Activated CD4-positive, alpha-beta memory T cell treated with anti-CD3 and anti-CD28 coated beads for 36 hours (primary cell): ENCODE measurements around the gene UBE2D1. TPM values are rescaled to one million over a fixed set of nuclear protein-coding genes. Genes with fewer than 3 reads are reported as not detected.
A peak's percentile ranks its signal among the peaks of the same experiment; 100 is the strongest.

Source experiments
- CTCF ChIA-PET: fragments of 350-600 bp; sonication (Branson Sonifier 250); formaldehyde crosslinking; loops from one replicate; lab custom pipeline; 2021; ENCODE audit warnings: antibody characterized with exemption, inconsistent platforms; lab: Charles Lee
- POLR2A ChIA-PET: fragments of 350-600 bp; sonication (Branson Sonifier 250); formaldehyde crosslinking; loops from one replicate; lab custom pipeline; 2021; ENCODE audit warnings: antibody characterized with exemption; lab: Charles Lee
- DNase-seq: peaks from one replicate; pipeline ENCODE4 v3.0.0-alpha.2; 2020
- H3K27ac Mint-ChIP-seq: one replicate; pipeline ENCODE4 v1.8.0; 2021; ENCODE audit warnings: mixed read lengths
- H3K27me3 Mint-ChIP-seq: one replicate; pipeline ENCODE4 v1.8.0; 2021; ENCODE audit warnings: mixed read lengths
- H3K36me3 Mint-ChIP-seq: one replicate; pipeline ENCODE4 v1.8.0; 2021; ENCODE audit warnings: mixed read lengths
- H3K4me1 Mint-ChIP-seq: one replicate; pipeline ENCODE4 v1.8.0; 2021; ENCODE audit warnings: low read depth, mixed read lengths
- H3K4me3 Mint-ChIP-seq: one replicate; pipeline ENCODE4 v1.8.0; 2021; ENCODE audit warnings: mild to moderate bottlenecking, mixed read lengths
- H3K9me3 Mint-ChIP-seq: one replicate; pipeline ENCODE4 v1.8.0; 2021; ENCODE audit warnings: mixed read lengths
- intact Hi-C: fragments of 100-400 bp; cut with micrococcal nuclease; formaldehyde crosslinking; loops from one replicate; pipeline ENCODE4 v1.15.1; 2023
- total RNA-seq, 2 experiments: library from RNA; stranded (reverse); gene quantifications; one replicate each; pipeline ENCODE4 v1.2.3, GENCODE V29; 2021

The UBE2D1 gene
- total RNA-seq, 2 experiments from 2014 or later: 14.5 to 14.8 TPM

- Mint-ChIP-seq H3K27me3 (no peaks in the 10 kb centered on the region), H3K36me3 (no peaks in the 10 kb centered on the region), H3K4me3 (no peak overlapping the region), H3K27ac (no peak overlapping the region), H3K9me3 (no peaks in the 10 kb centered on the region), H3K4me1 (peaks cover 8% of the 10 kb centered on the region)
- POLR2A ChIA-PET: no interaction called here
- CTCF ChIA-PET: no interaction called here
- DNase-seq: no peak
- intact Hi-C loops: no loop called here
These were observed 15.2 kb upstream of the UBE2D1 start for GRCh38 chr10:58319599-58319998.

- POLR2A ChIA-PET: no interaction called here
- Mint-ChIP-seq H3K4me1 (peaks cover 8% of the 10 kb centered on the region), H3K36me3 (no peaks in the 10 kb centered on the region), H3K4me3 (no peak overlapping the region), H3K27me3 (no peaks in the 10 kb centered on the region), H3K9me3 (no peaks in the 10 kb centered on the region), H3K27ac (no peak overlapping the region)
- CTCF ChIA-PET: no interaction called here
- intact Hi-C loops: no loop called here
- DNase-seq: no peak
These were observed 14.3 kb upstream of the UBE2D1 start for GRCh38 chr10:58320351-58321049.

GRCh38 chr10:58322072-58322834, 12.6 kb upstream of the UBE2D1 start:
- intact Hi-C loops: no loop called here
- Mint-ChIP-seq H3K9me3 (no peaks in the 10 kb centered on the region), H3K27me3 (no peaks in the 10 kb centered on the region), H3K4me1 (peaks cover 8% of the 10 kb centered on the region), H3K27ac (no peak overlapping the region), H3K36me3 (no peaks in the 10 kb centered on the region), H3K4me3 (no peak overlapping the region)
- peak; percentile 14 for DNase-seq
- CTCF ChIA-PET: interaction anchor here (0.6 to 0.9 kb wide), 2 partner anchors 64 to 319 kb away, joined by 3 to 5 read pairs; no protein-coding TSS in a partner anchor
- POLR2A ChIA-PET: no interaction called here

- no peak overlapping the region for H3K27ac Mint-ChIP-seq
- H3K36me3 Mint-ChIP-seq: no peaks in the 10 kb centered on the region
- H3K27me3 Mint-ChIP-seq: no peaks in the 10 kb centered on the region
- POLR2A ChIA-PET: no interaction called here
- intact Hi-C loops: no loop called here
- H3K9me3 Mint-ChIP-seq: no peaks in the 10 kb centered on the region
- CTCF ChIA-PET: interaction anchor here (0.5 to 0.7 kb wide), 4 partner anchors 23 to 319 kb away, joined by 3 to 5 read pairs (median 4); no protein-coding TSS in a partner anchor
- no peak for DNase-seq
- no peak overlapping the region for H3K4me3 Mint-ChIP-seq
- H3K4me1 Mint-ChIP-seq: peaks cover 8% of the 10 kb centered on the region
These were observed 12.0 kb upstream of the UBE2D1 start for GRCh38 chr10:58322835-58323209.

- intact Hi-C loops: no loop called here
- no peaks in the 10 kb centered on the region for H3K9me3 Mint-ChIP-seq
These were observed 7.8 kb upstream of the UBE2D1 start for GRCh38 chr10:58326967-58327381.

GRCh38 chr10:58328233-58328632, 6.6 kb upstream of the UBE2D1 start:
- Mint-ChIP-seq H3K4me1 (no peaks in the 10 kb centered on the region), H3K36me3 (no peaks in the 10 kb centered on the region), H3K27me3 (peaks cover 6% of the 10 kb centered on the region), H3K4me3 (no peak overlapping the region), H3K9me3 (no peaks in the 10 kb centered on the region), H3K27ac (no peak overlapping the region)
- ChIA-PET CTCF (interaction anchor here (1.0 kb wide), 1 partner anchor 50 kb away, joined by 3 read pairs; no protein-coding TSS in a partner anchor), POLR2A (no interaction called here)
- no peak for DNase-seq
- intact Hi-C loops: no loop called here

More at GRCh38 chr10:58326967-58327381, 7.8 kb upstream of the UBE2D1 start:
- Mint-ChIP-seq H3K36me3 (no peaks in the 10 kb centered on the region), H3K4me3 (no peak overlapping the region), H3K4me1 (peaks cover 8% of the 10 kb centered on the region), H3K27ac (no peak overlapping the region), H3K27me3 (peaks cover 6% of the 10 kb centered on the region)
- POLR2A ChIA-PET: no interaction called here
- DNase-seq: no peak
- CTCF ChIA-PET: interaction anchor here (1.0 kb wide), 1 partner anchor 52 kb away, joined by 3 read pairs; no protein-coding TSS in a partner anchor

GRCh38 chr10:58330431-58330830, 4.4 kb upstream of the UBE2D1 start:
- H3K4me3 Mint-ChIP-seq: no peak overlapping the region
- peaks cover 6% of the 10 kb centered on the region for H3K27me3 Mint-ChIP-seq
- no peak overlapping the region for H3K27ac Mint-ChIP-seq
- ChIA-PET CTCF (no interaction called here), POLR2A (no interaction called here)
- no peaks in the 10 kb centered on the region for H3K9me3 Mint-ChIP-seq
- peaks cover under 1% of the 10 kb centered on the region for H3K36me3 Mint-ChIP-seq
- DNase-seq: no peak
- peaks cover 3% of the 10 kb centered on the region for H3K4me1 Mint-ChIP-seq
- intact Hi-C loops: no loop called here

- Mint-ChIP-seq H3K4me1 (peaks cover 14% of the 10 kb centered on the region), H3K27ac (no peak overlapping the region), H3K4me3 (no peak overlapping the region), H3K36me3 (peaks cover 8% of the 10 kb centered on the region), H3K27me3 (peaks cover 6% of the 10 kb centered on the region), H3K9me3 (no peaks in the 10 kb centered on the region)
- DNase-seq: no peak
- ChIA-PET POLR2A (no interaction called here), CTCF (interaction anchor here (1.5 kb wide), 1 partner anchor 53 kb away, joined by 4 read pairs; no protein-coding TSS in a partner anchor)
- intact Hi-C loops: no loop called here
These were observed 3.2 kb upstream of the UBE2D1 start for GRCh38 chr10:58331646-58332045.

GRCh38 chr10:58335306-58336005, 650 bp downstream of the UBE2D1 start:
- ChIA-PET POLR2A (interaction anchor here (1.3 to 2.1 kb wide), 3 partner anchors 50 to 69 kb away, joined by 3 to 17 read pairs (median 6); partner anchors contain the start of genes IPMK and TFAM), CTCF (interaction anchor here (1.2 to 1.8 kb wide), 4 partner anchors 34 to 50 kb away, joined by 3 to 11 read pairs (median 4); partner anchors contain the start of gene TFAM)
- no peaks in the 10 kb centered on the region for H3K9me3 Mint-ChIP-seq
- peaks cover 30% of the 10 kb centered on the region for H3K4me1 Mint-ChIP-seq
- H3K36me3 Mint-ChIP-seq: peaks cover 14% of the 10 kb centered on the region
- H3K4me3 Mint-ChIP-seq: peak overlapping the region; percentile 96
- intact Hi-C loops: loop anchor here (1.0 to 2.0 kb wide), 3 partner anchors 25 to 66 kb away; partner anchors contain the start of gene CISD1
- H3K27ac Mint-ChIP-seq: peak overlapping the region; percentile 75
- H3K27me3 Mint-ChIP-seq: peaks cover 6% of the 10 kb centered on the region
- peak; percentile 25 for DNase-seq

- Mint-ChIP-seq H3K27ac (no peak overlapping the region), H3K9me3 (no peaks in the 10 kb centered on the region), H3K36me3 (peaks cover 14% of the 10 kb centered on the region), H3K27me3 (peaks cover 5% of the 10 kb centered on the region), H3K4me1 (peaks cover 38% of the 10 kb centered on the region), H3K4me3 (peak overlapping the region; percentile 96)
- ChIA-PET POLR2A (interaction anchor here (1.4 to 2.1 kb wide), 2 partner anchors 49 to 69 kb away, joined by 3 to 17 read pairs; partner anchors contain the start of genes IPMK and TFAM), CTCF (interaction anchor here (1.8 kb wide), 1 partner anchor 48 kb away, joined by 11 read pairs; the partner anchor contains the start of gene TFAM)
- intact Hi-C loops: no loop called here
- DNase-seq: no peak
These were observed 1.4 kb downstream of the UBE2D1 start for GRCh38 chr10:58336242-58336641.

GRCh38 chr10:58341422-58341821, 6.6 kb downstream of the UBE2D1 start:
- intact Hi-C loops: no loop called here
- no peak overlapping the region for H3K4me3 Mint-ChIP-seq

More at GRCh38 chr10:58341422-58341821, 6.6 kb downstream of the UBE2D1 start:
- POLR2A ChIA-PET: no interaction called here
- Mint-ChIP-seq H3K27me3 (no peaks in the 10 kb centered on the region), H3K4me1 (peaks cover 38% of the 10 kb centered on the region), H3K9me3 (no peaks in the 10 kb centered on the region), H3K27ac (no peak overlapping the region), H3K36me3 (peaks cover 13% of the 10 kb centered on the region)
- CTCF ChIA-PET: interaction anchor here (0.6 to 1.2 kb wide), 2 partner anchors 40 to 1860 kb away, joined by 3 read pairs; no protein-coding TSS in a partner anchor
- no peak for DNase-seq
